ENCODE results near the gene MCM5. TPM values are rescaled to one million over a fixed set of nuclear protein-coding genes. Genes with fewer than 3 reads are reported as not detected.

The MCM5 gene
- total and polyA plus RNA-seq, 7 donors, result 9.9 to 42.6 (median 13.4) TPM

GRCh38 chr22:35426801-35427140, 26.8 kb downstream of the MCM5 start:
- intact Hi-C loops (cut with DNase I), result no loop called here
- H3K4me1 ChIP-seq, result peaks cover 0 to 11% (median 8%) of the 10 kb centered on the region in 4 donors

GRCh38 chr22:35430897-35431322, 31.0 kb downstream of the MCM5 start:
- WGBS, 2 donors, result 17 to 40% methylated on average over 14 of the region's 14 CpGs
- Histone ChIP-seq H3K36me3 (no peaks in the 10 kb centered on the region), H3K4me3 (no peak overlapping the region), H3K4me1 (peaks cover 0 to 22% (median 19%) of the 10 kb centered on the region in 4 donors), H3K27me3 (no peaks in the 10 kb centered on the region), H3K27ac (peak overlapping the region; percentile 45 to 76 (median 73)), H3K9me3 (peaks cover 0 to 8% (median 7%) of the 10 kb centered on the region in 4 donors)
- intact Hi-C loops (cut with DNase I), result loop anchor here (1.0 to 5.0 kb wide), 4 partner anchors 111 to 491 kb away; partner anchors contain the start of gene RASD2
- TF ChIP-seq POLR2A (IDR thresholded peaks at IDR 0.05) (no peak), EP300 (IDR thresholded peaks at IDR 0.05) (peak in 3 of 4 donors; percentile 22 to 78 (median 55)), POLR2AphosphoS5 (IDR thresholded peaks at IDR 0.05) (peak; percentile 41 to 85 (median 74))
- TF ChIP-seq, protein P1, sequence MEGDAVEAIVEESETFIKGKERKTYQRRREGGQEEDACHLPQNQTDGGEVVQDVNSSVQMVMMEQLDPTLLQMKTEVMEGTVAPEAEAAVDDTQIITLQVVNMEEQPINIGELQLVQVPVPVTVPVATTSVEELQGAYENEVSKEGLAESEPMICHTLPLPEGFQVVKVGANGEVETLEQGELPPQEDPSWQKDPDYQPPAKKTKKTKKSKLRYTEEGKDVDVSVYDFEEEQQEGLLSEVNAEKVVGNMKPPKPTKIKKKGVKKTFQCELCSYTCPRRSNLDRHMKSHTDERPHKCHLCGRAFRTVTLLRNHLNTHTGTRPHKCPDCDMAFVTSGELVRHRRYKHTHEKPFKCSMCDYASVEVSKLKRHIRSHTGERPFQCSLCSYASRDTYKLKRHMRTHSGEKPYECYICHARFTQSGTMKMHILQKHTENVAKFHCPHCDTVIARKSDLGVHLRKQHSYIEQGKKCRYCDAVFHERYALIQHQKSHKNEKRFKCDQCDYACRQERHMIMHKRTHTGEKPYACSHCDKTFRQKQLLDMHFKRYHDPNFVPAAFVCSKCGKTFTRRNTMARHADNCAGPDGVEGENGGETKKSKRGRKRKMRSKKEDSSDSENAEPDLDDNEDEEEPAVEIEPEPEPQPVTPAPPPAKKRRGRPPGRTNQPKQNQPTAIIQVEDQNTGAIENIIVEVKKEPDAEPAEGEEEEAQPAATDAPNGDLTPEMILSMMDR (IDR thresholded peaks at IDR 0.05), result peak; percentile 98 to 99 (median 99)
- DNase-seq, result peak; percentile 97

More at GRCh38 chr22:35426801-35427140, 26.8 kb downstream of the MCM5 start:
- H3K27me3 ChIP-seq, result no peaks in the 10 kb centered on the region
- DNase-seq, result no peak
- H3K4me3 ChIP-seq, result no peak overlapping the region
- peaks cover 0 to 31% (median 6%) of the 10 kb centered on the region in 4 donors for H3K36me3 ChIP-seq
- no peaks in the 10 kb centered on the region for H3K9me3 ChIP-seq
- 89 to 92% methylated on average over 5 of the region's 5 CpGs for WGBS, 2 donors
- H3K27ac ChIP-seq, result no peak overlapping the region
- TF ChIP-seq POLR2AphosphoS5 (IDR thresholded peaks at IDR 0.05), result no peak
- TF ChIP-seq POLR2A (IDR thresholded peaks at IDR 0.05), result no peak
- TF ChIP-seq, protein P1 (IDR thresholded peaks at IDR 0.05), result no peak
- TF ChIP-seq EP300 (IDR thresholded peaks at IDR 0.05), result no peak

DNA sequence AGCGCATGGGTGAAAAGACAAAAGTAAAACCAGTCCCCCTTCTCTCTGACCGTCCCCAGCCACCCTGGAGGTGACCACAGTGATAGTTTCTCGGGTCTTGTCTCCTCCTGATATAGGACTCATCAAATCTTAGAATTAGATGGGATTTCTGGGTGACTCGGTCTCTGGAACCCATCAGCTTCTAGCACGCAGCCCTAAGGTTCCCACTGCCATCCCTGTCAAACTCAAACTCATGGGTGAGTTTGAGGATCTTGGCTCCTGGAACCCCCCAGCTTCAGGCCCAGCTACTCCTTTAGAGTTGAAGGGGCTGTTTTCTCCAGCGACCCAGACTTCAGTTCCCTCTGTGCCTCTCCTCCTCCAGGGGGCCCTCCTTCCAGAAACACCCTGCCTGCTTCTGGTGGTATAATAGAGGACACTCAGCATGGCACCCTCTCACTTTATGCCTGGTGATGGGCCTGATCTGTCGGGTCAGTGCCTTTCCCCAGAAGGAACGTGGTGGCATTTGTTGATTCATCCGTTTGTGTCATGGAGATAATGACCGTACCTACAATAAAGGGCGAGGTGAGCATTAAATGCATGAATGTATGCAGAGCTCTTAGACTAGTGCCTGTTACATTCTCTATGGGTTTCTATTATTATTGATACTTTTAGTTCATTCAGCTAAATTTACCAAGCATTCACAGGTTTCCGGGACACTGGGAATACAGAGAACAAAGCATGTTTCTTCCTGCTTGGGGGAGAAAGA, 31.7 kb downstream of the MCM5 start:
- TF ChIP-seq POLR2AphosphoS5 (IDR thresholded peaks at IDR 0.05) (no peak), EP300 (IDR thresholded peaks at IDR 0.05) (no peak), POLR2A (IDR thresholded peaks at IDR 0.05) (no peak)
- TF ChIP-seq, protein P1 (IDR thresholded peaks at IDR 0.05), result no peak
- peaks cover 0 to 8% (median 7%) of the 10 kb centered on the region in 4 donors for H3K9me3 ChIP-seq
- H3K4me3 ChIP-seq, result no peak overlapping the region
- WGBS, 2 donors, result 71 to 83% methylated on average over 12 of the region's 12 CpGs
- no peaks in the 10 kb centered on the region for H3K27me3 ChIP-seq
- intact Hi-C loops (cut with DNase I), result loop anchor here (1.0 to 5.0 kb wide), 3 partner anchors 111 to 491 kb away; partner anchors contain the start of gene RASD2
- no peaks in the 10 kb centered on the region for H3K36me3 ChIP-seq
- peaks cover 0 to 22% (median 19%) of the 10 kb centered on the region in 4 donors for H3K4me1 ChIP-seq
- H3K27ac ChIP-seq, result peak overlapping the region; percentile 45 to 76 (median 73)
- no peak for DNase-seq

GRCh38 chr22:35432228-35432905, 32.4 kb downstream of the MCM5 start:
- no peak for DNase-seq
- Histone ChIP-seq H3K36me3 (no peaks in the 10 kb centered on the region), H3K9me3 (peaks cover 0 to 8% (median 7%) of the 10 kb centered on the region in 4 donors), H3K27ac (peak overlapping the region in 3 of 4 donors; percentile 72 to 76 (median 74)), H3K4me1 (peaks cover 0 to 22% (median 19%) of the 10 kb centered on the region in 4 donors), H3K4me3 (no peak overlapping the region), H3K27me3 (no peaks in the 10 kb centered on the region)
- TF ChIP-seq POLR2AphosphoS5 (IDR thresholded peaks at IDR 0.05), result no peak
- no peak for TF ChIP-seq POLR2A (IDR thresholded peaks at IDR 0.05)
- no peak for TF ChIP-seq EP300 (IDR thresholded peaks at IDR 0.05)
- TF ChIP-seq, protein P1 (IDR thresholded peaks at IDR 0.05), result no peak
- WGBS, 2 donors, result 94 to 97% methylated on average over 13 of the region's 13 CpGs
- intact Hi-C loops (cut with DNase I), result loop anchor here (5.0 kb wide), 2 partner anchors 110 to 490 kb away; partner anchors contain the start of gene RASD2
